Esophagus mucosa (tissue), 1 donor: ENCODE measurements around the gene KIAA0513. TPM values are rescaled to one million over a fixed set of nuclear protein-coding genes. Genes with fewer than 3 reads are reported as not detected.
A peak's percentile ranks its signal among the peaks of the same experiment; 100 is the strongest.

ENCODE experiments used
- ATAC-seq: fragments of 200-7000 bp; cut with Tn5 transposase; one replicate; pipeline ENCODE4 v1.9.1; 2020
- total RNA-seq: library from RNA; stranded (reverse); gene quantifications from one replicate; pipeline ENCODE4 v1.2.4, GENCODE V29; 2023
- donor health status: DM: yes; HTN: yes; CAD: no.

The KIAA0513 gene
- total RNA-seq, 1 donor from 2014 or later = 8.1 TPM

DNA sequence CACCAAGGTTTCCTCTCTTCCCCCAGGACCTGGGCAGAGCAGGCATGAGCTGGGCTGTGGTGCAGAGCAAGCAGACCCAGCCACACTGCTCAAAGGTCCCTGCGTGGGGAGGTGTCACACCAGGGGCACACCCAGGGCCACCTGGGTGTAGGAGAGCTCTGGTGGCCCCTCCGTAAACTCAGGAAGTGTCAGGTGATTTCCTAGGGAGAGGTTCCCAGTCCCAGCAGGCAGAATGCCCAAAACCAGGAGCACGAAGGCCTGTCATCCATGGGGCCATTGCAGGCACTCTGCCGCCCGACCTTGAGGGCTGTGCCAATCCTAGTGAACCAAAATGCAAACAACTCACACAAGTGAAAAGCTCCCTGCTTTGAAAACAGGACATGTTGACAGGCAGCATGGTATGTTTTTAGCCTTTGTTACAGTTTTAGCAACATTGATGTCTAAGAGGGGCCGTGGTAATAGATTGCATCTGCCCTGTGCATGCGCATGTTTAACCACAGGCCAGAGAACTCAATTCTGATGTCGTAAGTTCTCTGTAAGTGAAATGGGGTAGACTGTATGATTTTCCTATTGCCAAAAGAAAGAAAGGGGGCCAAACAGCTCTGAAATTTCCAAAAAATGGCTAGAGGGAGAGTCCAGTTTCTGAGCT, 63.4 kb downstream of the KIAA0513 start:
- no peak for ATAC-seq

- no peak for ATAC-seq
Observed at GRCh38 chr16:85091522-85091910, 63.9 kb downstream of the KIAA0513 start.

GRCh38 chr16:85092309-85092708, 64.7 kb downstream of the KIAA0513 start:
- ATAC-seq = no peak

DNA sequence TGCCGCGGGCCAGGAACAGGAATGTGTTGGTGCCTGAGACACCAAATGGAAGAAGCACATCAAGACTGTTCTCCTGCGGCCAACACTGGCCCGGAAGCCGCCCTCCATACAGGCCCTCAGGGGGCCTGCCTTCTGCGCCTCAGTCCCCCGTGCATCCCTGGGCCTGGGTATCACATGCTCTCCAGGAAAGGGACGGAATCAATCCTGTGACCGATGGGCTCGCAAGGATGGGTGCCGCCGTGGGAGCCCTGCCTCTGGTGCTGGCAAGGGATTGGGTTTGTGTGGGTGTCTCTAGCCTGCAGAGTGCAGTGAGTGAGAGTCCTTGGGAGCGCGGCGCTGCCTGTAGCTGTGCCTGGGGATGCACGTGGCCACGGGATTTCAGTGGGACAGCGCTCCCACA, 65.3 kb downstream of the KIAA0513 start:
- no peak for ATAC-seq

- no peak for ATAC-seq
Observed at GRCh38 chr16:85093705-85094104, 66.1 kb downstream of the KIAA0513 start.

- no peak for ATAC-seq
Observed at GRCh38 chr16:85094176-85094805, 66.7 kb downstream of the KIAA0513 start.

DNA sequence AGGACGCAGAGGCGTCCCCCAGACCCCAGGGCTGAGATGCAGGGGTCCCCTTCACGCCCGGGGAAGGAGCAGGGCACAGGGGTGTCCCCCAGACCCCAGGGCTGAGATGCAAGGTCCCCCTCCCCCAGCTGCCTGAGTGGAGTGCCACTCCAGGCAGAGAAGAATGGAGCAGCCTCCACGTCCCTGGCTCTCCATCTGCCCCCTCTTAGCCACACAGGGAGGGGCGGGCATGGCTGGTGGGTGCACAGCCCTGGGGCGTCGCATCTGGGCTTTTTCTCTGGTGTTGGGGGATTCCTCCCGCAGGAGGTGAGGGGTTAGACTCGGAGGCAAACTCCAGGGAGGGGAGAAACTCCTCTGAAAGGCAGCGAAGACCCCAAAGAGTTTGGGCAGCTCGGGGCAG, 67.2 kb downstream of the KIAA0513 start:
- no peak for ATAC-seq

- no peak for ATAC-seq
Observed at GRCh38 chr16:85096921-85097320, 69.3 kb downstream of the KIAA0513 start.

- ATAC-seq = no peak
Observed at GRCh38 chr16:85098565-85098964, 71.0 kb downstream of the KIAA0513 start.

DNA sequence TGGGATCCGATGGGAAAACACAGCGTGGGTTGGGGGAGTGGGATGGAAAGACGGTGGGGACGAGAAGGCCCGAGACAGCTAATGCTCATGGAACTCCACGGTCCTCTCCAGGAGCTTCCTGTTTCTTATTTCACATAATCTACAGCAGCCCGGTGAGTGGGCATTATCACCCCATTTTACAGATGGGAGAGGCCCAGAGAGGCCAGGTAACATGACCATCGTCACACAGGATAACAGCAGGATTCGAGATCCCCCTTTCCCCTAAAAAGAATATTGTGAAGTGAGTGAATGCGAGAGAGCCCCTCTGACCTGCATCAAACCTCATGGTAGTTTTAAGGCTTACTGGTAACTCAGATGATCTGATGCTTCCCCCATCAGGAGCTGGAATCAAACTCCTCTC, 72.7 kb downstream of the KIAA0513 start:
- no peak for ATAC-seq

DNA sequence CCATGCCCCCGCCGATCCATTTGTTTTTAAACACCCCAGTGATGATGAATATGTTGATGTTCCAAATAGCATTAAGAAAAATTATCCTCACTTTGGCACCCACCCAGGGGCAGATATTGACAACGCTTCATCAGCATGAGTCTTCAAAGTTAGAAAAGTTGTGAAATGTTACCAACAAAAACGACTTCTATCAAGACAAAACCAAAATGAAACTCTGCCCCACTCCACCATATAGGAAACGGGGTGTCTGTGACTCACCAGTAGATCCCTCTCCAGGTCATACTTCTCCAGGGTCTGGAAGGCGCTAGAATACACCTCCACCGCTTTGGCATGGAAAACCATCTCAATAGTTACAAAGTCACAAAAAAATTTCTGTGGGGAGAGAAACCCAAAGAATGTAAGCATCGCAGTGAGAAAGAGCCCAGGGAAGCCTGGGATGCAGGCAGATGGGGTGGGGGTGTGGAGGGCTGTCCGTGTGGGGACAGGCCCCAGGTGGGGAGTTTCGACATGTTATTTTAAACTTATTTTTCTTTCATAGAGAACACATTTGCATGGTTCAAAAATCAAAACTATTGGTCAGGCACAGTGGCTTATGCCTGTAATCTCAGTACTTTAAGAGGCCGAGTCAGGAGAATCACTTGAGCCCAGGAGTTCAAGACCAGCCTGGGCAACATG, 74.5 kb downstream of the KIAA0513 start:
- no peak for ATAC-seq

DNA sequence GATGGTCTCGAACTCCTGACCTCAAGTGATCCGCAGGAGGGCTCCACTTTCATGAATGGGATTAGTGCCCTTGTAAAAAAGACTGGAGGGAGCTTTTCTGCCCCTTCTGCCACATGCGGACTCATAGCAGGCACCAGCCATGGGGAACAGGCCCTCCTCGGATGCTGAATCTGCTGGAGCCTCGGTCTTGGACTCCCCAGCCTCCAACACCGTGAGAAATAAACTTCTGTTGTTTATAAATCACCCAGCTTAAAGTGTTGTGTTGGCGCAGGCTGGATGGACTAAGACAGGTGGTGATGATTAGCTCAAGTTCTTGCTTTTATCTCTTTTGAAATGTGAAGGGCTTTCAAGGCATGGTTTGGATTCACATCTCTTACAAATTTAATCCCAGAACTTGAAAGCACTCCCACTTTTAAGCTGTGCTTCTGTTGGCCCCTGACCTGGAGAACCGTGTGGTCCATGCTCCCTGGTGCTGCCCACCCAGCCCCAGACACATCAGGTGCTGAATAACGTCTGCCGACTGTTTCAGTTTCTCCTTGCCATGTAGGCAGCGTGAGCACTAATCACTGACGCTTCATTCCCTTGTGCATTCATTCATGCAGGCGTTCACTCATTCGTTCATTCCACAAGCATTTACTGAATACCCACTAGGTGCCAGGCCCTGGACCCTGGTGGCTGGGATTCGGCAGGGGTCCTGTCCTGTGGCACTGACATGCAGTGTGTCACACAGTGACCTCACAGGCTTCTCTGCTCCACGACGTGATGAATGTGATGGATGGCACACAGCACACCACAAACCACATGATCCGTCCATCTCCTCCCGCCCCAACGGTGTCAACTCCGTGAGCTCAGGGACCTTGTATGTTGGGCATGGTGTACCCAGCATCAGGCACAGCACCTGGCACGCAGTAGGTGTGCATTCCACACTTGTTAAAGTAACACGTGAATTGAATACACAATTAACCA, 75.8 kb downstream of the KIAA0513 start:
- no peak for ATAC-seq

- ATAC-seq = no peak
Observed at GRCh38 chr16:85104147-85104546, 76.6 kb downstream of the KIAA0513 start.

DNA sequence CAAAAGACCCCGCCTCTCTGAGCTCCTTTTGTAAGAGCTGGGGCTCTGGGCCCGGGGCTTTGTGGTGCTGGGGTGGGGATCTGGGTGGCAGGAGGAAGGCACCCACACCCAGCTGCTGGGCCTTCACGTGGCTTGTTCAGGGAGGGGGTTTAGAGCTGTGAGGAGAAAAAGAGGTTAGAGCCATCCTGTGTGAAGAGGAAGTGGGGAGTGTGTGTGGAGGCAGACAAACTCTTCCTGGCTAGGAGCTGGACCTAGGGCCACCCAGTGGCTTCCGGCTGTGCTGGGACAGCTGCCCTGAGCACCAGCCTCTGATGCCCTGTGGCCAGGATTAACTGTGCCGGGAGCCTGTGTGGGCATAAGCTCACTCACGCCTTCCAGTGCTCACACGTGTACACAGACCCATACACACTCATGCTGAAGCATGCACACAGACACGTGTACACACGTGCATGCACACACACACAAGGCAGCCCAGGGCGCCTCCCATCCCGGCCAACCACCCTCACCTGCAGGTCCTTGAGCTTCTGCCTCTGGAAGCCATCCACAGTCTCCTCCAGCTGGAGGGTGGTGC, 77.3 kb downstream of the KIAA0513 start:
- ATAC-seq = peak; percentile 81

DNA sequence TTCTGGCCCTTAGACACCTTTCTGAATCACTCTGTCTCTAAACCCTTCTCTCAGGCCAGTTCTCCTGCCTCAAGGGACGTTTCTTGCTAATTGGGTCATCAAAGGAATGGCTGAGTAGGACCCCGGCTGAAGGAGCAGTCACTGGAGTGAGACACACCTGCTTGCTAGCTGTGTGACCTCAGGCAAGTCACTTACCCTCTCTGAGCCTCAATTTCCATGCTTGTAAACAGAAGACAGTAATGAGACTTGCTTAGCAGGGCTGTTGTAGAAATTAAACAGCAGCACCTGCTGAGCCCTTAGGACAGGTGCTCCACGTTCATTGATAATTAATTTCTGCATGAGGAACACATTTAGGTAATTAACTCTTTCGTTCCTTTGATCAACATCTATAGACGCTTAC, 77.9 kb downstream of the KIAA0513 start:
- ATAC-seq = no peak

DNA sequence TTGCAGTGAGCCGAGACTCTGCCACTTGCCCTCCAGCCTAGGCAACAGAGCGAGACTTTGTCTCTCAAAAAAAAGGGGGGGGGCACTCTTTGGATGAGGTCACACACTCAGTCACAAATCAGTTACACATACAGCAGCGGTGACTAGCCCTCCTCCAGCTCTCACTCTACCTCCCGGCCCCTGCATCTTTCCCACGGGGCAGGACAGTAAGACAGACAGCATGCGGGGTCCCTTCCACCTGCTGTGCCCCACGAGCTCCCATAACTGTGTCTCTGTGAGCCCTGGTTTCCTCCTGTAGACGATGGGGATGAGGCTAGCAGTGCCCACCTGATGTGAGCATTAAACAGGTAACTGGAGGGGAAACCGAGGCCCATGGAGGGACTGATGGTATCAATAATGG, 79.5 kb downstream of the KIAA0513 start:
- no peak for ATAC-seq

- no peak for ATAC-seq
Observed at GRCh38 chr16:85107532-85107931, 79.9 kb downstream of the KIAA0513 start.

DNA sequence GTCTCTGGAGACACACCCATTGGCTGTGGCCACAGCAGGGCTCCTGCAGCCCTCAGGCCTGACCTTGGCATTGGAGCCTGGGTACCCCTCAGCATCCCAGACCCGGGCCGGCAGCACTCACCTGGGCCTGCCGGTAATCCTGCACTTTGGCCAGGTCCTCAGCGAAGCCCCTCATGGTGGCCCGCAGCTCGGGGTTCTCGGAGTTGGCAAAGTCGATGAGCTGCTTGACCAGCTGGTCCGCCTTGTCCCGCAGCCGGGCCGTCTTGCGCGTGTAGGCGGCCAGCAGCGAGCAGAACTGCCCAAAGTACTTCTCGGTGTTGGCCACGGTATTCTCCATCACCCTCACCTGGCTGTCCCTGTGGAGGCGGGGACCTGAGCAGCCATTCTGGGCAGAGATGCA, 82.5 kb downstream of the KIAA0513 start:
- no peak for ATAC-seq

DNA sequence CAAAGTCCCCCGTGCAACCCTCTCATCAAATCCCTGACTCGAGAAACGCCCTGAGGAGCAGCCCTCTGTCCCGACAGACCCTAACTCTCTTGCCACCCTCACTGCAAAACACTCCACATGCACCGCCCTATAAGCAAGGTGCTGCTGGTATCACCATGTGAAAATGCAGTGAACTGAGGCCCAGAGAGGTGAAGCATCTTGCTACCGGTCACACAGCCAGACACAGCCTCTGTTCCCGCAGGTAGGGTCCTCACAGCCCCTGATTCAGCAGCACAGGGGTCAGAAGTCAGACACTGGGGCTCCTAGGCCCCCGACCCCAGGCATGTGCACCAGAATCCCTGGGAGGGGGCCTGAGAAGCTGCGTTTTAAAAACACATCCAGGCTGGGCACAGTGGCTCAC, 83.6 kb downstream of the KIAA0513 start:
- no peak for ATAC-seq

DNA sequence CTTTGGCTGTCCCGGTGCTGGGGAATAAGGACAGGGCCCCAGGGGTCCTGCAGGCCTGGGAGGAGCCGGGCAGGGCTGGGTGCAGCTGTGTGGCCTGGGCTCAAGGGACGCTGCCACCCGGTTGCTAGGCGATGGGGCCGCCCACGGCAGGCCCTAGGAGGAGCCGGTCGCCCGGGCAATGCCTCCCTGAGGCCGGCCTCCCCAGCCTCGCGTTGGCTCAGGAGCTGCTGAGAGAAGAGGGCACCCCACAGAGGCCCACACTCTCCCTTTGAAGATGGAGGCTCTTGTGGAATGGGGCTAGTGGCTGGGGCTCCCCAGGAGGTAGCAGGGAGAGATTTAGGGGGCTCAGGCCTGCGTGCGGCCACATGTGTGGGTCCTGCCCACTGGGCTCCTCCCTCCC, 84.8 kb downstream of the KIAA0513 start, which contains the start of gene CIBAR2:
CIBAR2 (minus strand) TSS at position 109 of the 400 bp plus-strand sequence. CDS start 120 bp downstream, outside the sequence.
- ATAC-seq = peak; percentile 4

DNA sequence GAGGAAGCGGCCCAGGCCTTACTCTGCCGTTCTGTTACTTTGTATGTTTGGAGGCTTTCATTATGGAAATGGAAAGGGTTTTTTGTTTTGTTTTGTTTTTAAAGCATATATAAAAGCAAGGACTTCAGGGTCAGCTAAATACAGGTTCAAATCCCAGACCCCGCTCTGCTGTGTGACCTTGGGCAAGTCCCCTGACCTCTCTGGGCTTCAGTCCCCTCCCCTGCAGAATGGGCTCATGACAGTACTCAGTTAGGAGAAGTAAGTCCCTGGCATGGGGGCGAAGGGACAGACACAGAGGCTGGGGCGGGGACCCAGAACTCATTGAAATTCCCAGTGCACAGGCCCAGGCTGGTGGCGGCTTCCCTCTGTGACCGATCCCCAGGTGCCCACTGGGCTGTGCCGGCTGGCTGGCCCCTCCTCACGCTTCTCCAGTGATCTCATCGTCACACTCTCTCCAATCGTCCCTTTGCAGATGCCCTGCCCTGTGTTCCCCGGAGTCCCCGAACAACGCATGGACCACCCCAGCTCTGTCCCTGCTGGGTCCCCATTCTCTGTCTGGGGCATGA, 85.7 kb downstream of the KIAA0513 start:
- no peak for ATAC-seq

DNA sequence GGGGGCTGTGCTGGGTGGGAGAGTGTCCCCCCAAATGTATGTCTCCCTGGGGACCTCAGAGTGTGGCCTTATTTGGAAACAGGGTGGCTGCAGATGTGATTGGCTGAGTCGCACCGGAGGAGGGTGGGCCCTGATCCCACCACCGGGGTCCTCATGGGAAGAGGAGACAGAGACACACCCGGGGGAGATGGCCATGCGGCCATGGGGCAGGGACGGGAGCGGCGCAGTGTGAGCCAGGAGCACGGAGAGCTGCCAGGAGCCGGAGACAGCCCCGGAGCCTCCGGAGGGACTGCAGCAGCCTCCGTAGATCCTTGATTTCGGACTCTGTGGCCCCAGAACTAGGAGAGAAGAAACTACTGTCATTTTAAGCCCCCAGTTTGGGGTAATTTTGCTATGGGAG, 86.3 kb downstream of the KIAA0513 start:
- peak; percentile 6 for ATAC-seq
